Measurements from ENCODE around the gene MACC1.

MACC1 gene

DNA sequence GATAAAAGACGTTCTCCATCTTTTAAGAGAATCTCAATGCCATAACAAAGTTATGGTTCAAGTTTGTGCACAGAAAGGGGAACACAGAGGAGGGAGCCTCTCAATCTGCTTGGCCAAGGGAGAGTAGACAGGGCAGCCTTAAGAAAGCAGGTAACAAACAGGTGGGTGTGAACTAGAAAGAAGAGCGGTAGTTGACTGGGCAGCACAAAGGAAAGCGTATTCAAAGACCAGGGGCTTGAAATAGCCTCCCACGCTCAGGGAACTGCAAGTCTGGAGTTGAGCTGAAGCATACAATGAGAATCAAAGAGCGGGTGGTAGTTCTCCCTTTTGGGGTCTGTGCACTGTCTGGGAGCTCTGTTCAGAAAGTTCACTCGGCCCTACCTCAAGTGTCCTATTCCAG, 18.9 kb upstream of the MACC1 start:
- H3K27ac ChIP-seq = no peak overlapping the region
- TF ChIP-seq, protein P1, sequence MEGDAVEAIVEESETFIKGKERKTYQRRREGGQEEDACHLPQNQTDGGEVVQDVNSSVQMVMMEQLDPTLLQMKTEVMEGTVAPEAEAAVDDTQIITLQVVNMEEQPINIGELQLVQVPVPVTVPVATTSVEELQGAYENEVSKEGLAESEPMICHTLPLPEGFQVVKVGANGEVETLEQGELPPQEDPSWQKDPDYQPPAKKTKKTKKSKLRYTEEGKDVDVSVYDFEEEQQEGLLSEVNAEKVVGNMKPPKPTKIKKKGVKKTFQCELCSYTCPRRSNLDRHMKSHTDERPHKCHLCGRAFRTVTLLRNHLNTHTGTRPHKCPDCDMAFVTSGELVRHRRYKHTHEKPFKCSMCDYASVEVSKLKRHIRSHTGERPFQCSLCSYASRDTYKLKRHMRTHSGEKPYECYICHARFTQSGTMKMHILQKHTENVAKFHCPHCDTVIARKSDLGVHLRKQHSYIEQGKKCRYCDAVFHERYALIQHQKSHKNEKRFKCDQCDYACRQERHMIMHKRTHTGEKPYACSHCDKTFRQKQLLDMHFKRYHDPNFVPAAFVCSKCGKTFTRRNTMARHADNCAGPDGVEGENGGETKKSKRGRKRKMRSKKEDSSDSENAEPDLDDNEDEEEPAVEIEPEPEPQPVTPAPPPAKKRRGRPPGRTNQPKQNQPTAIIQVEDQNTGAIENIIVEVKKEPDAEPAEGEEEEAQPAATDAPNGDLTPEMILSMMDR (IDR thresholded peaks at IDR 0.05) = no peak
- no peaks in the 10 kb centered on the region for H3K9me3 ChIP-seq
- no peaks in the 10 kb centered on the region for H3K4me1 ChIP-seq
- intact Hi-C loops (cut with DNase I; ENCODE audit: low total_unique reads) = no loop called here
- no peak overlapping the region for H3K4me3 ChIP-seq
- no peak for DNase-seq
- H3K36me3 ChIP-seq = no peaks in the 10 kb centered on the region
- H3K27me3 ChIP-seq = no peaks in the 10 kb centered on the region

DNA sequence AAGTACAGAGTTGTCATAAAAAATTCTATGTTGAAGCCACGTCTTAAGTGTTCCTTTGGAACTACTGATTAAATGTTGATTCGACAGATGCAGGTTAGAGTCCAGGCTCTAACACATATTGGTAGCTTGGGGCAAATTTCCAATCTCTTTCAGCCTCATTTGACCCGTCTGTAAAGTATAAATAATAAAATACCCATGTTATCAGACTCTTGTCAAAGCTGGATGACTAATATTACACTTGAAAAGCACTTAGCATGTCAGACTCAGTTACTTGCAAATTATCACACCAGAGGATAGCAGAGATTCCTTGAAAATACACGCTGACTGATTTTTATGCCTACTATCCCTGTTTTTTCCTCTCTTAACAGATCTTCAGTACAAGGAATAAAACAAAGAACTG, 18.1 kb upstream of the MACC1 start:
- intact Hi-C loops (cut with DNase I; ENCODE audit: low total_unique reads) = no loop called here
- Histone ChIP-seq H3K27ac (no peak overlapping the region), H3K36me3 (no peaks in the 10 kb centered on the region), H3K27me3 (no peaks in the 10 kb centered on the region), H3K4me1 (no peaks in the 10 kb centered on the region), H3K4me3 (no peak overlapping the region), H3K9me3 (no peaks in the 10 kb centered on the region)
- TF ChIP-seq, protein P1 (IDR thresholded peaks at IDR 0.05) = no peak
- no peak for DNase-seq

DNA sequence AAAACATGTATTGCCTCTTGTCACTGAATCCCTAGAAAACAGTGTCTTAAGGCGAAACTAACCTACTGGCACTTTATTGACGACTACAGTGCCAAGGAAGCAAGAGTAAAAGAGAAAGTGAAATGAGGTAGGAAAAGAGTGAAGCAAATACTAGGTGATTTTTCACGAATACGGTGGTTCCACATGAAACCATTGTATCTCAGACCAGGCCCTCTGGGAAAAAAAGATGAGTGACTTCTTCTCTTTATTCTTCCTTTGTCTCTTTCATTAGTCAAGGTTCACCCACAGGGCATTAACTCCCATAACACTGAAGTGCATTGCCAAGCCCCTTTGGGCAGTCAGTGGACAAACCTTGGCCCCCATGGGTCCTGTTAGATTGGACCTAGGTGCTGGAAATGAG, 16.2 kb upstream of the MACC1 start:
- intact Hi-C loops (cut with DNase I; ENCODE audit: low total_unique reads) = no loop called here
- H3K9me3 ChIP-seq = no peaks in the 10 kb centered on the region
- H3K4me3 ChIP-seq = no peak overlapping the region
- no peak for DNase-seq
- H3K27ac ChIP-seq = no peak overlapping the region
- no peaks in the 10 kb centered on the region for H3K36me3 ChIP-seq
- TF ChIP-seq, protein P1 (IDR thresholded peaks at IDR 0.05) = no peak
- no peaks in the 10 kb centered on the region for H3K27me3 ChIP-seq
- H3K4me1 ChIP-seq = no peaks in the 10 kb centered on the region

DNA sequence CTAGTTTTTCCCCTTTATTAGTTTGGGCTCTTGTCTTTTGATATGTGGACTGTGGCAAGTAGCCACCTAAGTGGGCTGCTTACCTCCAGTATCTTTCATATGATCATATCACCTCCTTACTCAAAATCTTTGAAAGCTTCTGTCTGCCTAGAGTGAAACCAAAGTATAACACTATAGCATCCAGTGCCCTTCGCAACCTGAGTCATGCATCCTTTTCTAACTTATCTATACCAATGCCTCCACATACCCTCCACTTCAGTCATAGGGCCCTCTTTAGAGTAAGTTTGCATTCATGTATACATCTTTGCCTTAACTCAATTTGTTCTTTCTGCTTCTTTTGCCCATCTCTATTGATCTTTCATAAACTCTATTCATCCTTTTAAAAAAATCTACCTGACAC, 15.7 kb upstream of the MACC1 start:
- Histone ChIP-seq H3K4me1 (no peaks in the 10 kb centered on the region), H3K36me3 (no peaks in the 10 kb centered on the region), H3K9me3 (no peaks in the 10 kb centered on the region), H3K27me3 (no peaks in the 10 kb centered on the region), H3K4me3 (no peak overlapping the region), H3K27ac (no peak overlapping the region)
- intact Hi-C loops (cut with DNase I; ENCODE audit: low total_unique reads) = no loop called here
- no peak for DNase-seq
- TF ChIP-seq, protein P1 (IDR thresholded peaks at IDR 0.05) = no peak

DNA sequence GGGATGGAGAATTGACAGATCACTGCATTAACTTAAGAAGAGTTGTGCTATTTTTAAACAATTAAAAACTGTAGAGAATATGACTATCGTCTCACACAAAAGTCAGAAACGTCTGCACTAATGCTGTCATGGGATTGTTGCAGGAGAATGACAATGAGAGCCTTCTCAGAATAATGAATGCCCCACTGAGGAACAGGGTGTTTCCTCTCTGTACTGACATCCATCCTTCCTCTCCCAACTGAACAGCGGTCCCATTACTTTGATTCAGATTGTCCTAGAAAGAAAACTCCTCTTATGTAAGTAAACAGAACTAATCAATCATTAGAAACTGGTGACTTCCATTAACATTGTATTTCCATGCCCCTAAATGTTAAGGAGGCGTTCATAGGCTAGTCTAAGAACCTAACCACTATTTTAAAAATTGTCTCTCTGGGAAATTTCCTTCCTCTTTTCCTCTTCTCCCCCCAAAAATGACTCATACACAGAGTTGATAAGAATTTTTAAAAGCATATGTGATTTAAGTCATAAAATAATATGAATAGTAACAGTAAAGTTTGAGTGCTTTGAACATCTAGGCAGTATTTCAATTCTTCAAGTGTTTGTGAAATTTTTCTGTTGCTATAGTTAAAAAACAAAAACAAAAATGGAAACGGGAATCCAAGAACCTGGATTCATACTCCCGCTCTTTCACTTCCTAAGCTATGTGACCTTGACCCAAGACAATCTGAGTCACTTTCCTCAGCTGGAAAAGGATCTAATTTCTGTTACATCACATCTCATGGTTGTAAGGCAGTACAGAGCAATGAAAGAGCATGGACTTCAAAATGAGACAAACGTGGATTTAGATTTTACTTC, 12.7 kb upstream of the MACC1 start:
- no peak overlapping the region for H3K4me3 ChIP-seq
- H3K27me3 ChIP-seq = no peaks in the 10 kb centered on the region
- intact Hi-C loops (cut with DNase I; ENCODE audit: low total_unique reads) = no loop called here
- H3K27ac ChIP-seq = no peak overlapping the region
- no peak for DNase-seq
- H3K4me1 ChIP-seq = no peaks in the 10 kb centered on the region
- H3K36me3 ChIP-seq = no peaks in the 10 kb centered on the region
- no peaks in the 10 kb centered on the region for H3K9me3 ChIP-seq
- TF ChIP-seq, protein P1 (IDR thresholded peaks at IDR 0.05) = no peak
